ENCODE data around the gene GFOD1.

Gene GFOD1

GRCh38 chr6:13504611-13505344, 17.4 kb upstream of the GFOD1 start:
- in situ Hi-C loops (cut with MboI; ENCODE audit: low pct_unique_long_range_greater_than_20kb, low sequenced_read_pairs, unreplicated experiment): no loop called here
- TF ChIP-seq CTCF (IDR thresholded peaks at IDR 0.05; ENCODE audit: extremely low read depth, insufficient read depth, missing control alignments): no peak
- no peak for DNase-seq (ENCODE audit: low spot score)

DNA sequence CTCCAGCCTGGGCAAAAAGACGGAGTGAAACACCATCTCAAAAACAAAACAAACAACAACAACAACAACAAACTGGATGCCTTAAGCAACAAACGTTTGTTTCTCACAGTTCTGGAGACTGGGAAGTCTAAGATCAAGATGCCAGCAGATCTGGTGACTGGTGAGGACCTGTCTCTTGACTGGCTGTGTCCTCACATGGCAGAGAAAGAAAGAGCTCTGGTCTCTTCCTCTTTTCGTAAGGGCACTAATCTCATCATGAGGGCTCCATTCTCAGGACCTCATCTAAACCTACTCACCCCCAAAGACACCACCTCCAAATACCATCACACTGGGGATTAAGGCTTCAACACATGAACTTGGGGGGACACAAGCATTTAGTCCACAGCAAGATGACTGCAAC, 13.5 kb upstream of the GFOD1 start:
- DNase-seq (ENCODE audit: low spot score): no peak
- in situ Hi-C loops (cut with MboI; ENCODE audit: low pct_unique_long_range_greater_than_20kb, low sequenced_read_pairs, unreplicated experiment): no loop called here
- TF ChIP-seq CTCF (IDR thresholded peaks at IDR 0.05; ENCODE audit: extremely low read depth, insufficient read depth, missing control alignments): no peak

GRCh38 chr6:13500264-13500663, 12.9 kb upstream of the GFOD1 start:
- TF ChIP-seq CTCF (IDR thresholded peaks at IDR 0.05; ENCODE audit: extremely low read depth, insufficient read depth, missing control alignments): no peak
- in situ Hi-C loops (cut with MboI; ENCODE audit: low pct_unique_long_range_greater_than_20kb, low sequenced_read_pairs, unreplicated experiment): no loop called here
- no peak for DNase-seq (ENCODE audit: low spot score)

GRCh38 chr6:13496513-13497190, 9.3 kb upstream of the GFOD1 start:
- in situ Hi-C loops (cut with MboI; ENCODE audit: low pct_unique_long_range_greater_than_20kb, low sequenced_read_pairs, unreplicated experiment): no loop called here
- TF ChIP-seq CTCF (IDR thresholded peaks at IDR 0.05; ENCODE audit: extremely low read depth, insufficient read depth, missing control alignments): no peak
- no peak for DNase-seq (ENCODE audit: low spot score)

DNA sequence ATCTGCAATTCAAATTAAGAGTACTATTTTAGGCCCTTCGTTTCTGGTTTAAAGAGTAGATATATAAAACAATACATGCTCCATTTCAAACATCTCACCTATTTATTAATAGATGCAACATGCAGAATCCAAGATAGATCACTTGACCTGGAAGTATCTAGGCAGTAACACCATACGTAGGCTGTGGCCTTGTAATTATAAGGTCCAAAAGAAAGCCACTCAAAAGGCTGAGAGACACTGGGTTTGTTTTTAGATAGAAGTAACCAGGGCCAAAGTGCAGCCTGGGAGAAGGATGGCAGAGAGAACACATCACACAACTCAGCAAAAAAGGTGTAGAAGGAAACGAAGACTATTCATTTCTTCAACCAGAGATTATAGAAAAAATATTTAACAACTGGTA, 8.4 kb upstream of the GFOD1 start:
- DNase-seq (ENCODE audit: low spot score): no peak
- in situ Hi-C loops (cut with MboI; ENCODE audit: low pct_unique_long_range_greater_than_20kb, low sequenced_read_pairs, unreplicated experiment): no loop called here
- TF ChIP-seq CTCF (IDR thresholded peaks at IDR 0.05; ENCODE audit: extremely low read depth, insufficient read depth, missing control alignments): no peak

- in situ Hi-C loops (cut with MboI; ENCODE audit: low pct_unique_long_range_greater_than_20kb, low sequenced_read_pairs, unreplicated experiment): no loop called here
- no peak for DNase-seq (ENCODE audit: low spot score)
- no peak for TF ChIP-seq CTCF (IDR thresholded peaks at IDR 0.05; ENCODE audit: extremely low read depth, insufficient read depth, missing control alignments)
Observed at GRCh38 chr6:13495112-13495776, 7.8 kb upstream of the GFOD1 start.
